HepG2 (cell line): ENCODE measurements around the gene IL32. TPM values are rescaled to one million over a fixed set of nuclear protein-coding genes. Genes with fewer than 3 reads are reported as not detected.

ENCODE experiments used
- ATAC-seq: fragments of 200-7000 bp; cut with Tn5 transposase; 3 replicates; pipeline ENCODE4 v1.9.1; 2020; ENCODE audit warnings: mild to moderate bottlenecking, moderate library complexity
- BruUV-seq: library from RNA; stranded (reverse); fragments of 400-500 nt; replicated peaks from 2 replicates; lab custom pipeline; 2021; lab: Mats Ljungman, UMichigan
- CTCF ChIA-PET: fragments of 300-600 bp; formaldehyde crosslinking; extraction: SDS; loops from one replicate; lab custom pipeline; 2021; ENCODE audit warnings: low total read pairs, inconsistent platforms, low intra/inter-chr PET ratio; lab: Yijun Ruan, JAX
- POLR2A ChIA-PET: fragments of 350-600 bp; sonication (Branson Sonifier 250); formaldehyde crosslinking; loops from one replicate; lab custom pipeline; 2020; ENCODE audit warnings: antibody characterized with exemption, inconsistent platforms; lab: Yijun Ruan, JAX
- DNase-seq: peaks from one replicate; pipeline ENCODE4 v3.0.0-alpha.2; 2015; ENCODE audit warnings: low spot score
- FAIRE-seq: peaks from 3 replicates; lab custom pipeline; 2011; peaks lifted over from hg19 to GRCh38; lab: Jason Lieb, UNC
- H2AFZ ChIP-seq: one replicate; pipeline ENCODE4 v1.6.1; 2011; ENCODE audit warnings: low read length, inconsistent platforms
- H3K27ac ChIP-seq: fragments of 300-600 bp; 3 replicates; pipeline ENCODE4 v1.8.0; 2011; ENCODE audit warnings: mixed run types, mild to moderate bottlenecking, mixed read lengths, low read length, inconsistent platforms; ENCODE audit not compliant: insufficient read depth; ENCODE audit errors: extremely low read length
- H3K27me3 ChIP-seq, 2 experiments: fragments of 200-600 bp in 1 of 2; 2 replicates in 1 of 2; 3 replicates in 1 of 2; pipeline versions ENCODE4 v1.6.0 to v1.8.0; 2011; ENCODE audit warnings: low read length in 2 of 2, mild to moderate bottlenecking in 2 of 2, moderate library complexity in 2 of 2, inconsistent platforms in 1 of 2; ENCODE audit not compliant: insufficient read depth in 2 of 2, control insufficient read depth in 1 of 2
- H3K36me3 ChIP-seq, 2 experiments: fragments of 200-600 bp in 1 of 2; replicated peaks in 1 of 2; 2 replicates in 1 of 2; 3 replicates in 1 of 2; pipeline versions ENCODE4 v1.5.1 to v1.8.0; 2011; ENCODE audit warnings: low read length in 2 of 2, inconsistent platforms in 1 of 2; ENCODE audit not compliant: insufficient read depth in 2 of 2, control insufficient read depth in 1 of 2
- H3K4me1 ChIP-seq: 2 replicates; pipeline ENCODE4 v1.5.1; 2012; ENCODE audit warnings: low read length, inconsistent platforms; ENCODE audit not compliant: insufficient read depth
- H3K4me2 ChIP-seq: 2 replicates; pipeline ENCODE4 v1.6.0; 2011; ENCODE audit warnings: low read depth, low read length, inconsistent platforms
- H3K4me3 ChIP-seq, 3 experiments: fragments of 200-600 bp in 1 of 3; sonication (generic), shearing (Covaris generic) in 1 of 3; replicated peaks in 1 of 3; 2 replicates each; pipeline ENCODE4 v1.5.1; 2011 to 2016; ENCODE audit warnings: low read length in 3 of 3, inconsistent platforms in 2 of 3, low read depth in 2 of 3, mild to moderate bottlenecking in 2 of 3, control low read depth in 1 of 3, mixed read lengths in 1 of 3; ENCODE audit not compliant: insufficient read depth in 1 of 3
- H3K79me2 ChIP-seq: one replicate; pipeline ENCODE4 v1.6.1; 2011; ENCODE audit warnings: low read length, inconsistent platforms; ENCODE audit not compliant: insufficient read depth
- H3K9ac ChIP-seq: 2 replicates; pipeline ENCODE4 v1.6.0; 2011; ENCODE audit warnings: mild to moderate bottlenecking, low read depth, low read length, inconsistent platforms; ENCODE audit not compliant: insufficient read depth
- H3K9me3 ChIP-seq: 2 replicates; pipeline ENCODE4 v1.5.1; 2012; ENCODE audit warnings: mild to moderate bottlenecking, low read length
- H4K20me1 ChIP-seq: 2 replicates; pipeline ENCODE4 v1.6.0; 2011; ENCODE audit warnings: inconsistent platforms, mild to moderate bottlenecking, low read length, moderate library complexity; ENCODE audit not compliant: insufficient read depth
- DNMT1 ChIP-seq: sonication (generic); formaldehyde crosslinking; IDR thresholded peaks from 2 replicates; pipeline ENCODE4 v1.5.1; 2020; ENCODE audit warnings: mild to moderate bottlenecking, missing genetic modification reagents
- HDAC6 ChIP-seq: fragments of 200-600 bp; sonication (generic); IDR thresholded peaks from 2 replicates; pipeline ENCODE4 v1.7.0; 2017; ENCODE audit warnings: mild to moderate bottlenecking, antibody characterized with exemption, low read length, low read depth
- KLF12 ChIP-seq: sonication (generic); formaldehyde crosslinking; IDR thresholded peaks from 2 replicates; pipeline ENCODE4 v1.4.0; 2020; ENCODE audit warnings: missing genetic modification reagents, borderline replicate concordance
- MAZ ChIP-seq, 2 experiments: sonication (generic) in 1 of 2; formaldehyde crosslinking in 1 of 2; IDR thresholded peaks; 2 replicates each; pipeline versions ENCODE4 v1.5.0 to v1.6.1; 2012 to 2020; ENCODE audit warnings: low read depth in 2 of 2, mild to moderate bottlenecking in 2 of 2, borderline replicate concordance in 1 of 2, improper control_type of control experiment in 1 of 2, low read length in 1 of 2, missing genetic modification reagents in 1 of 2, moderate library complexity in 1 of 2
- MED1 ChIP-seq: sonication (generic); formaldehyde crosslinking; IDR thresholded peaks from 2 replicates; pipeline ENCODE4 v1.4.0; 2020; ENCODE audit warnings: missing genetic modification reagents
- MLLT10 ChIP-seq: sonication (generic); formaldehyde crosslinking; IDR thresholded peaks from 2 replicates; pipeline ENCODE4 v1.4.0; 2020; ENCODE audit warnings: missing genetic modification reagents
- ZBTB7A ChIP-seq: sonication (generic); formaldehyde crosslinking; IDR thresholded peaks from 2 replicates; pipeline ENCODE4 v1.8.0; 2022; ENCODE audit warnings: mild to moderate bottlenecking, missing genetic modification reagents
- ZC3H4 ChIP-seq: sonication (generic); formaldehyde crosslinking; IDR thresholded peaks from 2 replicates; pipeline ENCODE4 v1.4.0; 2020; ENCODE audit warnings: missing genetic modification reagents, borderline replicate concordance
- ZFP90 ChIP-seq: sonication (generic); formaldehyde crosslinking; IDR thresholded peaks from 2 replicates; pipeline ENCODE4 v1.8.0; 2022; ENCODE audit warnings: missing genetic modification reagents, mild to moderate bottlenecking, inconsistent platforms, borderline replicate concordance
- ZNF232 ChIP-seq: sonication (generic); formaldehyde crosslinking; IDR thresholded peaks from 2 replicates; pipeline ENCODE4 v1.4.0; 2020; ENCODE audit warnings: missing genetic modification reagents, borderline replicate concordance
- ZNF3 ChIP-seq: IDR thresholded peaks from 2 replicates; pipeline ENCODE4 v1.7.0; 2017; ENCODE audit warnings: inconsistent platforms
- ZNF512B ChIP-seq: sonication (generic); formaldehyde crosslinking; IDR thresholded peaks from 2 replicates; pipeline ENCODE4 v1.5.1; 2020; ENCODE audit warnings: missing genetic modification reagents, mild to moderate bottlenecking, borderline replicate concordance
- ZNF687 ChIP-seq: sonication (generic); formaldehyde crosslinking; IDR thresholded peaks from 2 replicates; pipeline ENCODE4 v1.5.1; 2020; ENCODE audit warnings: mild to moderate bottlenecking, missing genetic modification reagents, moderate library complexity
- ZNF891 ChIP-seq: sonication (generic); formaldehyde crosslinking; IDR thresholded peaks from 2 replicates; pipeline ENCODE4 v1.5.0; 2020; ENCODE audit warnings: mild to moderate bottlenecking, missing genetic modification reagents
- WGBS: methylation state at CpG from one replicate; pipeline ENCODE4 v1.1.6; 2017; ENCODE audit warnings: low lambda C conversion rate; 5-methylcytosine and 5-hydroxymethylcytosine counted together
- in situ Hi-C: cut with HindIII; loops from 2 replicates; pipeline ENCODE4 v1.10.0; 2017; ENCODE audit warnings: low pct_unique_long_range_greater_than_20kb; ENCODE audit not compliant: extremely low pct_ligation_motif_present
- intact Hi-C: fragments of 100-400 bp; cut with micrococcal nuclease; formaldehyde crosslinking; loops from one replicate; pipeline ENCODE4 v1.10.0; 2022; ENCODE audit not compliant: unreplicated experiment
- polyA plus RNA-seq, 8 experiments: library from polyadenylated mRNA; depleted of rRNA in 3 of 8; stranded (reverse) in 7 of 8; unstranded in 1 of 8; fragments of >200 nt; fragmentation: Illumina TruSeq in 4 of 8; extraction: Trizol in 4 of 8; gene quantifications; 2 replicates each; pipeline versions ENCODE4 v1.2.1 to v1.2.3, GENCODE V29; 2011 to 2016; ENCODE audit warnings: low read depth in 4 of 8, missing spikeins in 1 of 8, mixed read lengths in 1 of 8; ENCODE audit not compliant: insufficient read depth in 1 of 8
- total RNA-seq, 5 experiments: library from RNA; depleted of rRNA; stranded (reverse); fragments of >200 nt; fragmentation: Illumina TruSeq; extraction: Trizol; gene quantifications; 2 replicates each; pipeline ENCODE4 v1.2.3, GENCODE V29; 2016; ENCODE audit warnings: low read depth in 1 of 5

Gene IL32
- total and polyA plus RNA-seq, 2 of the 13 experiments (the other 11 are each of a cell fraction or from before 2014, with no cell fraction given), result 115 to 165 TPM

- CTCF ChIA-PET, result interaction anchor here (1.7 to 2.3 kb wide), 2 partner anchors 13 to 28 kb away, joined by 4 to 7 read pairs; no protein-coding TSS in a partner anchor
- Histone ChIP-seq H4K20me1 (no peaks in the 10 kb centered on the region), H3K36me3 (no peaks in the 10 kb centered on the region), H3K4me2 (peak overlapping the region; percentile 93), H3K9me3 (no peaks in the 10 kb centered on the region), H3K27me3 (peaks cover 0 to 5% of the 10 kb centered on the region in 2 experiments; a peak in 2 of 5 replicates), H3K27ac (peak overlapping the region; percentile 59), H3K4me1 (peaks cover 46% of the 10 kb centered on the region), H2AFZ (no peak overlapping the region), H3K4me3 (peak overlapping the region; percentile 51 to 79 (median 63)), H3K9ac (peak overlapping the region; percentile 72), H3K79me2 (no peaks in the 10 kb centered on the region)
- ATAC-seq (peak; percentile 84), FAIRE-seq (peak; percentile 55), DNase-seq (no peak)
- BruUV-seq, result no TSS peak
- intact Hi-C loops (loop anchor here (1.0 kb wide), 1 partner anchor 28 kb away; no protein-coding TSS in a partner anchor), in situ Hi-C loops (no loop called here)
- POLR2A ChIA-PET, result interaction anchor here (0.5 to 3.0 kb wide), 17 partner anchors 8 to 1449 kb away, joined by 3 to 38 read pairs (median 5); partner anchors contain the start of genes IL32, ZNF213 and ZSCAN10
- 53% methylated on average over 12 of the region's 18 CpGs for WGBS
- TF ChIP-seq MED1 (CRISPR knock-in tag) (peak; percentile 28; the same call in 1 of the 2 replicates), KLF12 (no peak), ZNF3 (no peak), ZBTB7A (CRISPR knock-in tag) (peak; percentile 15; the same call in 1 of the 2 replicates), ZFP90 (CRISPR knock-in tag) (0 out of 2 replicates have a peak, but pooled peaks have one; percentile 27), ZNF891 (CRISPR knock-in tag) (0 out of 2 replicates have a peak, but pooled peaks have one; percentile 6), ZC3H4 (CRISPR knock-in tag) (no peak; the same call in 1 of the 2 replicates), MLLT10 (no peak), MAZ (IDR thresholded peaks at IDR 0.05; ENCODE audit: borderline replicate concordance, low read depth, low read length) (no peak), MAZ (CRISPR knock-in tag; IDR thresholded peaks at IDR 0.05; ENCODE audit: low read depth) (peak; percentile 40; the same call in 1 of the 2 replicates), ZNF687 (peak; percentile 16), DNMT1 (CRISPR knock-in tag) (no peak), HDAC6 (no peak), ZNF512B (no peak), ZNF232 (CRISPR knock-in tag) (no peak)
These were observed 22.1 kb downstream of the IL32 start for GRCh38 chr16:3087243-3088235.
